Femur (tissue), 1 donor: ENCODE data around the gene FAM53B.

Experiments
- DNase-seq: peaks from one replicate; pipeline ENCODE4 v3.0.0-alpha.2; 2017

The FAM53B gene

GRCh38 chr10:124644236-124644635 is 99.9 kb downstream of the FAM53B start:
- no peak for DNase-seq

- no peak for DNase-seq
These were observed 100.7 kb downstream of the FAM53B start for GRCh38 chr10:124643330-124644009.

GRCh38 chr10:124642088-124642710 is 102.0 kb downstream of the FAM53B start:
- DNase-seq = no peak

GRCh38 chr10:124641282-124642087 is 102.7 kb downstream of the FAM53B start:
- peak; percentile 71 for DNase-seq

- no peak for DNase-seq
These were observed 103.5 kb downstream of the FAM53B start for GRCh38 chr10:124640538-124641231.

- no peak for DNase-seq
These were observed 104.1 kb downstream of the FAM53B start for GRCh38 chr10:124640056-124640455.

GRCh38 chr10:124639646-124640045 is 104.5 kb downstream of the FAM53B start:
- DNase-seq = no peak

- no peak for DNase-seq
These were observed 105.0 kb downstream of the FAM53B start for GRCh38 chr10:124639206-124639605.

- no peak for DNase-seq
These were observed 106.4 kb downstream of the FAM53B start for GRCh38 chr10:124637746-124638145.

GRCh38 chr10:124637091-124637700 is 107.0 kb downstream of the FAM53B start:
- no peak for DNase-seq

- DNase-seq = no peak
These were observed 107.7 kb downstream of the FAM53B start for GRCh38 chr10:124636271-124636995.

- no peak for DNase-seq
These were observed 111.6 kb downstream of the FAM53B start for GRCh38 chr10:124632566-124632965.

GRCh38 chr10:124632064-124632531 is 112.1 kb downstream of the FAM53B start:
- DNase-seq = no peak

- DNase-seq = no peak
These were observed 113.6 kb downstream of the FAM53B start for GRCh38 chr10:124630551-124630950.

- no peak for DNase-seq
These were observed 114.3 kb downstream of the FAM53B start for GRCh38 chr10:124629842-124630241.

- peak; percentile 58 for DNase-seq
These were observed 114.8 kb downstream of the FAM53B start for GRCh38 chr10:124629415-124629814.

GRCh38 chr10:124628676-124629021 is 115.5 kb downstream of the FAM53B start:
- no peak for DNase-seq

- peak; percentile 66 for DNase-seq
These were observed 116.1 kb downstream of the FAM53B start for GRCh38 chr10:124627866-124628675.

GRCh38 chr10:124626759-124627380 is 117.3 kb downstream of the FAM53B start:
- DNase-seq = peak; percentile 59

- no peak for DNase-seq
These were observed 118.3 kb downstream of the FAM53B start for GRCh38 chr10:124625831-124626238.

- no peak for DNase-seq
These were observed 119.3 kb downstream of the FAM53B start for GRCh38 chr10:124624895-124625294.
